ENCODE measurements around the gene RPAP2.
"Not testable (repeated sequence)": the region's sequence is repeated elsewhere in the genome, so short reads cannot be mapped to it uniquely, and the experiment has no call there.

RPAP2 gene

DNA sequence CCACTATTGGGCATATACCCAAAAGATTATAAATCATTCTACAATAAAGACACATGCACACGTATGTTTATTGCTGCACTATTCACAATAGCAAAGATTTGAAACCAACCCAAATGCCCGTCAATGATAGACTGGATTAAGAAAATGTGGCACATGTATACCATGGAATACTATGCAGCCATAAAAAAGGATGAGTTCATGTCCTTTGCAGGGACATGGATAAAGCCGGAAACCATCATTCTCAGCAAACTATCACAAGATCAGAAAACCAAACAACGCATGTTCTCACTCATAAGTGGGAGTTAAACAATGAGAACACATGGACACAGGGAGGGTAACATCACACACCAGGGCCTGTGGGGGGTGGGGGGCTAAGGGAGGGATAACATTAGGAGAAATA, 95.1 kb downstream of the RPAP2 start:
- not testable (repeated sequence) for DNase-seq

DNA sequence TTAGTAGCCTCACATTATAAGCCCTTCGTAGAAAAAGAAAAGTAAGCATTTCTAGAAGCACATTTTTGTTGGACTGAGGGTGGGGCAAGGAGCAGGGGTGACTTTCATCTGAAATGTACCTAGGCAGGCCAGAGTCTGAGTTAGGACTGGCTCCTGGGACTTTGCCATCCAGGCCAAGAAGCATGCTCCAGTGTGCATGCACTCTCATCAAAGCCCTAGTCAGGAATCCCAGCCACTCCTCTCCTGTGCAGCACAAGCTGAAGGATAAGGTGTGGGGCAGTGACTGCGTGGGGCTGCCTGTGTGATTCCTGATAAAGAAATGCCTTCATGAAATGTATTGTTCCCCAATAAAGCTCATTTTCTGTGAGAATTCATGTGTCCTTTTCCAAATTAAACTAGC, 99.7 kb downstream of the RPAP2 start:
- no peak for DNase-seq

DNA sequence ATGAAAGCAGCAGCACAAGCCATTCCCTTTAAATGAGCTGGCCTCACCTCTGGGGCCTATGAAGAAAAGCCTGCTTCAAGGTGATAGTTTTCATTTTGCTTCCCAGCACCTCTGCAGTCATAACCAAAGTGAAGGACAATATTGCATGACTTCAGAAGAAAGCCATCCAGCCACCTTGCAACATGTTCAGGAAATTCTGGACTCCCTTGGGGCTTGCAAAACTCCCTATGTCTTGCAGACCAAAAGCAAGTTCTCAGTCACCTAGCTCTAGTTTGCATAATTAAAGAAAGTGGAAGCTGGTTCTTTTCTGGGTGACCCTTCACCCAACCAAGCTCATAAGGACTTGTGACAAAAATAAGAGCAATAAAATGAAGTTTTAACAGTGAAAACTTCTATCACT, 100.2 kb downstream of the RPAP2 start:
- DNase-seq, result no peak

DNA sequence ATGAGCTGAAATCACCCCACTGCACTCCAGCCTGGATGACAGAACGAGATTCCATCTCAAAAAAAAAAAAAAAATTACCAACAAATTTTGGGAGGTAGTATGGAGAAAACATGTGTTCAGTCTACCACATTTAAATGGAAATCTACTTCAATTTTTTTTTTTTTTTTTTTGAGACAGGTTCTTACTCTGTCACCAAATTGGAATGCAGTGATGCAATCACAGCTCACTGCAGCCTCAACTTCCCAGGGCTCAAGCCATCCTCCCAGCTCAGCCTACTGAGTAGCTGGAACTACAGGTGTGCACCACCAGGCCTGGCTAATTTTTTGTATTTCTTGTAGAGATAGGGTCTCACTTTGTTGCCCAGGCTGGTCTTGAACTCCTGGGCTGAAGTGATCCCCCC, 105.8 kb downstream of the RPAP2 start:
- no peak for DNase-seq

DNA sequence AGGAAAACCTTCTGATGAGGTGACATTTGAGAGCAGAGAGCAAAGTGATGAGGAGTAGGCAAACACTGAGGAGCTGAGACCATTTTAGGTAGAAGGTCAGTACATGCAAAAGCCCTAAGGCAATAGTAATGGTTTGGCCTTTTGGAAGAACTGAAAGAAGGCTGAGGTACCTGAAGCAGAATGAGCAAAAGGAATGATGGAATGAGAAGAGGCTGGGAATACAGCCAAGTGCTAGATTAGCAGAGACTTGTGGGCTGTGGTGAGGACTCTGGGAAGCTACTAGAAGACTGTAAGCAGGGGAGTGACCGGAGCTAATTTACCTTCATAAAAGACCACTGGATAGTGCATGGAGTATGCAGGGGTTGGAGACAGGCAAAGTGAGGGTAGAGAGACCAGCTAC, 110.0 kb downstream of the RPAP2 start:
- no peak for DNase-seq

DNA sequence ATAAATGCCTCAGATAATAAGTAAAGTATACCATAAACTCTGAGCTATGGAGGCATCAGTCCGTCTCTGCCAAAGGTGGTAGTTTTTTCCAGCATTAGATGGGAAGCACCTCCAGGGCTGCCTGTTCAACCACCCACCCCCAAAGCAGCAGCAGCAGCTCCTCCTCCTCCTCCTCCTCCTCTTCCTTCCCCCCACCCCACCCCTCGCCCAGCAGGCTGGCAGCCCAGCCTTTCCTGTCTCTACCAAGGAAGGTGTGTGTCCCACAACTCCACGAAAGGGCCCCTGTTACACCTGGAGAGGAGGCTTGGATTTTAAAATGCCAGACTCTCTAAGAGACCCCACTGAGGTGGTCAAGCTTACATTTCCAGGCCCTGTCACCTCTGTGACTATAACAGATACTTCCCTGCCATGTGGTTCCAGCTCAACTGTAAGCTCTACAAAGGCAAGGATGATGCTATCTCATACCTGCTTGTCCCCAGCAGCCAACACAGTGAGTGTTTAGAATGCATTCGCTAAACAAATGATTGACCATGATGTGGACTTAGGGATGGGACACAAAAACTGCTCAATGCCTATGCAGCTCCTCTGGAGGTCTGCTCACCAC, 111.2 kb downstream of the RPAP2 start:
- DNase-seq, result no peak

DNA sequence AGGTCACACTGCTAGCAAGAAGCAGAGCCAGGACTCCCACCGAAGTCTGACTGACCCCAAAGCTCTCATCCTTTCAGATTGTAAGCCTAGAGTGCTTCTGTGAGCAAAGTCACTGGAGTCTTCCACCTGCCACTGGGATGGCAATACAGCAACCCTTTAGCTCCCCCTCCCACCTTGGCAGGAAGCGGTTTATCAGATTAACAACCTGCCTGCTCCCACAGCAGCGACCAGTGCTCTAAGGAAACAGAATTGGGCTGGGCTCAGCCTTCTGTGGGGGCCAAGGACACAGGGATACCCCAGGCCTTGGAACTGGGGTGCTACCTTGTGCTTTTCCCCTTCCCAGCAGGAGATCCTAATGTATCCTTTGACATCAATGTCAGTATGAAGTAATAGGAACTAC, 111.8 kb downstream of the RPAP2 start:
- no peak for DNase-seq

DNA sequence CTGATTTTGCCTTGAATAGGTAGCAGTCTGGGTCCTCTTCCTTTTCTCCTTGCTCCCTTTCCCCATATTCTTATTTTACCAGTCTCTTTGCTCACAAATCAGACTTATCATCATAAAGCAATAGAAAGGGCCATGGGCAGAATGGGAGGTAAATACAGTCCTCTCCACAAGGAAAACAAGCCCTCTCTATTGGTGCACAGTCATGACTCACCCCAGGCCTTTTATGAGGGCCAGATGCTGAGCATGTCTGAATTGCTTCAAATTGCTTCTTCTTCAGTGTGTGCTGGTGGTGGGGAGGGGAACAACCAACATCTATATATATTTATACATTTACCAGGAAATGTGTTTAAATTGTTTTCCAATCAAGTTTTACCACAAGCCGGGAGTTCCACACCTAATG, 112.7 kb downstream of the RPAP2 start:
- DNase-seq, result no peak

DNA sequence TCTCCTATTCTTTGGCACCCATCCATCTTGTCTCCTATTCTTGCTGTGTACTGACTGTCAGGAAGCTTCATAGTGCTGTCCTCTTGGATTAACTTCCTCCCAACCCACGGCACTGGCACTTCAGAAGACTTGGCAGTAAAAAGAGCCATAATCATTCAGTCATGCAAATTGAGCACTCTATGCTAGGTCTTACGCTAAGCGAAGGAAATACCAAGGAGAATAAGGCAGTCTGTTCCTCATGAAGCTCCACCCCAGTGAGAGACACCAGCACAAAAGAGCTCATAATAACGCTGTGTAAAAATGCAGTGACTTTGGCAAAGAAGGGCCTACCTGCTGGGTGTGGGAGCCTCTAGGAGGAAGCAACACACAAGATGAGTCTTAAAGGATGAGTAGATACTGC, 120.8 kb downstream of the RPAP2 start:
- DNase-seq, result no peak

DNA sequence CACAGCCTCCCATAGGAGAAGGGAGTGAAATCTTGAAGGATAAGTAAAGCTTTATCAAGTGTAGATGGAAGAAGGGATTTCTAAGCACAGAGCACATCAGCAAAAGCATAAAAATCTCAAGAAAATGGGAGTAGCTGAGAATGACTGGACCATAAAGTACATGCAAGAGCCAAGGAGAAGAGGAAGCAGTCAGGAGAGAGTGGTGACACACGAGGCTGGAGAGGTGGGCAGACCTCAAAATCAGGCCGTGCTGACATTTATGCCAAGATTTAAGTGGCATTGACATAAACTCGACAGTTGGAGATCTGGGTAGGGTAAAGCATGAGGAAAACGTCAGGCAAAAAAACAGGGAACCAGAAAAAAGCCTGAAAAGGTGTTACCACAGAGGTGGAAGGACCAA, 125.5 kb downstream of the RPAP2 start:
- no peak for DNase-seq

DNA sequence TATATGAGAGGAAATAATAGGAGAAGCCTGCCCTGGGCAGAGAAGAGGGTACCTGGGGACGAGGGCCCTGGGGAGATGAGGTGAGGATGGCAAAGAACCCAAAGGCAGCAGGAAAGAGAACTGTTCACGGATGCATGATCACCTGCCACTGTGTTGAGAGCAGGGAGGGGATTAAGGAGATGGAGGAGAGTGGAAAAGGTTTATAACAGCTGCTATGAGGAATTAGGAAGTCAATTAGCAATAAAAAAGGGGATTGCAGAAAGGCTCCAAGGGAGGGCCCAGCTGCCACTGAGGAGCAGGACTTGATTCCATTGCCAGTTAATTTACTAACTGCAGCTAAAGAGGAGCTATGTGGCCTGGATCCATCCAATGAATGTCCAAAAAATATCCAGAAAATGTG, 126.8 kb downstream of the RPAP2 start:
- no peak for DNase-seq

DNA sequence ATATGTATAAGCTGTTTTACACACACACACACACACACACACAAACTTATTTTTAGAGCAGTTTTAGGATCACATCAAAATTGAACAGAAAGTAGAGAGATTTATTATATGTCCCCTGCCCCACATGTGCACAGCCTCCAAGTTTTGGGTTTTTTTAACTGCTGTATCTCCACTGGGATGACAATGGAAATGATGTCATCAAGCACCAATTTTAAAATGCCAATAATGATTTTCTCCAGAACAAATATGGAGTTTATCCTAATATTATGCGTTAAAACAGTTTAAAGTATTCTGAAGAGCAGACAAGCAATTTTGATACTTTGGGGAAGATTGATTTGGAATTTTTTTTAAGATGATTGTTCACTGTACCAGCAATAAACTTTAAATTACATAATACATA, 131.2 kb downstream of the RPAP2 start:
- no peak for DNase-seq

DNA sequence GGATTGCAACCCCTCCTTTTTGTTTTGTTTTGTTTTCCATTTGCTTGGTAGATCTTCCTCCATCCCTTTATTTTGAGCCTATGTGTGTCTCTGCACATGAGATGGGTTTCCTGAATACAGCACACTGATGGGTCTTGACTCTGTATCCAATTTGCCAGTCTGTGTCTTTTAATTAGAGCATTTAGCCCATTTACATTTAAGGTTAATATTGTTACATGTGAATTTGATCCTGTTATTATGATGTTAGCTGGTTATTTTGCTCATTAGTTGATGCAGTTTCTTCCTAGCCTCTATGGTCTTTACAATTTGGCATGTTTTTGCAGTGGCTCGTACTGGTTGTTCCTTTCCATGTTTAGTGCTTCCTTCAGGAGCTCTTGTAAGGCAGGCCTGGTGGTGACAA, 135.7 kb downstream of the RPAP2 start:
- DNase-seq, result not testable (repeated sequence)

DNA sequence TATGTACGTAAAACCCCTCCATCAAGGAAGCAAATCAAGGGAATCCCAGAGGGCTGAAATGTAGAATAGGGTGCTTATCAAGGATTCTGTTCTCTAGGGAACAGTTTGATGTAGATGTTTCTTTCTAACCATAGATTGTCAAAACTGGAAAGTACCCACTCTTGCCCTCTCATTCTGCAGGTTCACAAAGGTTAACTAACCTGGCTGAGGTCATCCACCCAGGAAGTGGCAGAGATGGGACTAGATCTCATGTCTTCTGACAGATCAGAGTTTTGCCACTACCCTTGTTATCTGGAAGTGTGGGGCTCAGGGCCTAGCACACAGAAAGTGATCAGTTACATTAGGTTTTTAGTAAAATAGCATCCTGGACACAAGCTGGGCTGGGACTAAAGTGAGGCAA, 140.4 kb downstream of the RPAP2 start:
- DNase-seq, result no peak

DNA sequence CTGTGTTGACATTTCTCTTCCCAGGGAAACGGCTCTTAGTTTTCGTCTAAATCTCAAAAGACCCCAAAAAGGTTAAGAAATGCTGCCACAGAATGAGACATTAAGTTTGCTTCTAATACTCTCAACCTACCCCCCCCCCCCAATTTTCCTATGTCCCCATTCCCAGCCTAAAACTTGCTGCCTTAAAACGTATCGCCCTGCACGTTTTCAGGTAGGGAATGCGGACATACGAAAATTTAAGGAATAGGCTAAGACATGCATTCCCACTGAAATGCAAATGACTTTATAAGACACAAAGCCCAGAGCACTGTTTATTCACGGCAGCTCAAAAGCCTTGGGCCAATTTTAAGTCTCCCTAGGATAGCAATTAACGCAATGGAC, 142.4 kb downstream of the RPAP2 start:
- no peak for DNase-seq

DNA sequence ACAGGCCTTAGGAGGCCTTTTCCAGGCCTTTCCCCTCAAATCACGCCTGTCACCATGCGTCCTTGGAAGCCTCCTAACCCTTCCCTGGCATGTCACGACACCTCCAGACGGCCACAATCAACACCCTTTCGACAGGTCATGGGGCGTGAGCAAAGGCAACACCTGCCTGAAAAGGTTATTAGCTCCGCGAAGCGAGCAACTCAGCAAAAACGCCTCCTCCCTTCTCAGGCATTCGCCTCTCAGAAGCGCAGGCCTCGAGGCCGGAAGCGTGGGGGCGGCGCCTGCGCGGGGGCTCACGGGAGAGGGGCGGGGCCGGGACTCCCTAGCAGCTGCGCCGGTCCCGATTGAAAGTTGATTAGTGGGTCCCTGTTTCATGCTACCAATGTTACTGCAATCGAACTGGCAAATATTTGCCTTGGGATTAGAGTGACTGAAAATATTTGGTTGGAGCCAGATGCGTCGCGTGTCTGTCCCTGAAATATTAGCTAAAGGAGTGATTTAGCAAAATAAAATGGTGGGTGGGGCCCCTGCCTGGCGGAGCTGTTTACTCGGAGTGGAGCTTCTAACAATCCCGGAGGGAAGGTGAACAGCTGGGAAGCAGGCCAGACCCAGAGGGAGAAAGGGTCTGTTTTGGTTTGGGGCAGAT, 143.0 kb downstream of the RPAP2 start:
- no peak for DNase-seq

DNA sequence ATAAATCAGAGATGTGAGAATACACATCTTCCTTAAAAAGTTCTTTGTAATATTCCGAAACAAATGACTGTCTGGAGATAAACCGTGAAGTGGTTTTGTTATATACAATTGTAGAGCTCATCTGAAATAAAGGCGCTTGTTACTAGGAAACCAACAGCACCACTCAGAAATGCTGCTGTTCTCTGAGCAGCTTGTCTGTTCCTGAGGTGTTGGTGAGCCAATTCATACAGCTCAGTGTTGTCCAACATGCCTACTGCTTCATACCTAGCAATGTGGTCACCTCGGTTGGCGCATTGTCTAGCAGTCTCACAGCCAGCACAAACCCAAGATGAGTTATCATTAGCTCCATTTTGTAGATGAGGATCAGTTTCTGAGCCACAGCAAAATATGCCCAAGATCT, 143.5 kb downstream of the RPAP2 start:
- DNase-seq, result no peak

DNA sequence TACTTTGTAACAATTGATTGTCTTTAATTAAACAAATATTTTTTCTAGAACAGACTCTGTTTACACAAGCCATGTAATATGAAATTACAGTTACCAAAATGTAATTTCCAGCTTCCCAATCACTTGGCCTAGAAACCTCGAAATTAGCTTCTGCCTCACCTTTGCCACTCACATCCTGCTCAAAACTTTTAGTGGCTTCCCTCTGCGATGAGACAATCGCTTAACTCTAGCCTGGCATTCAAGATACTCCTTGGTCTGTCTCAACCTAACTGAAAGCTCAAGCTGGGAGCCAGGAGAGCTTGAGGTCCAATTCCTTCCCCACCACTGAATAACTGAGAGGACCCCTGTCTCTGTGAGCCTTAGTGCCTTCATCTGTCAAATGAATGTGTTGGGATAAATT, 145.0 kb downstream of the RPAP2 start:
- DNase-seq, result no peak

DNA sequence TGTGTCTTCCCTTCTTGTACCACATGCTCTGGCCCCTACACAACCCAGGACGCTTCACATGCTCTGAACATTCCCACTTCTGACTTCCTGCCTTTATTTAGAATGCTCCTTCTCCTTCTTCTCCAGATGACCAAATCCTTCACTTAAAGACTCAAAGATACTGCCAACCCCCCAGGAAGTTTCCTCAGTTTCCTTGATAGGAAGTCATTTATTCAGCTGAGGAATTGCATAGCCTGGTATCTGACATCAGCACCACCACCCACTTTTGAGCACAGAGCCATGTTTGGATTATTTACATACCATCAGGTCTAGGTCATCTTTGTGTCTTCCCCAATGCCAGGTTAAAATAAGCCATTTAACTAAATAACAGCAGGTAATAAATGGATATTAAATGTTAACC, 145.5 kb downstream of the RPAP2 start:
- no peak for DNase-seq

DNA sequence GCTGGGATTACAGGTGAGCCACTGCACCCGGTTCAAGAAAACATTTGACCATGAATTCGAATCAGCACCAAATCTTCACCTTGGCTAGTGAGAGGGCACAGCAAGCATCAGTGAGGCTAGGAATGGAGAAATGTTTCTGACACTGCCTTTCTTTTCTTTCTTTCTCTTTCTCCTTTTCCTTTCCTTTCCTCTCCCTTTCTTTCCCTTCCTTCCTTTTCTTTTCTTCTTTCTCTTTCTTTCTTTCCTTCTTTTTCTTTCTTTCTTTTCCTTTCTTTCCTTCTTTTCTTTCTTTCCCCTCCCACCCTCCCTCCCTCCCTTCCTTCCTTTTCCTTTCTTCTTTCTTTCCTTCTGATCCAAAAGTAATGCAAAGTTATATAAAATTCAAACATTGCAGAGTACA, 147.0 kb downstream of the RPAP2 start:
- DNase-seq, result no peak

DNA sequence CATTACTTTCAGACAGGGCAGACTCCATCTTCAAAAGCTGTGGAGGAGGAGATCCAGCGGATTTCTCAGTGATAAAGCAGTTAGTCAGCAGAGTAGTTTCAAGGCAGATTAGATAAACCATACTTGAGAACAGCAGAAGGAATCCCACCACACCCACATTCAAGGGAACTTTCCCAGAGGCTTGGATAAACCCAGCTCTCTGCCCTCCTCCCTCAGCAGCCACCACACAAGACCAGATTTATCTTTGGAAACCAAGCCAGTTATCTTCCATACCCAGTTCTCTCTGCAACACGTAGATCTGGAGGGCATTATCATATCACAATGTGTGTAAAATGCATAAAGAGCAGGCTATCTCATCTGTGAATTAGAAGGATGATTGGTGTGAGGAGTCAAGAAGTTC, 147.7 kb downstream of the RPAP2 start:
- no peak for DNase-seq

DNA sequence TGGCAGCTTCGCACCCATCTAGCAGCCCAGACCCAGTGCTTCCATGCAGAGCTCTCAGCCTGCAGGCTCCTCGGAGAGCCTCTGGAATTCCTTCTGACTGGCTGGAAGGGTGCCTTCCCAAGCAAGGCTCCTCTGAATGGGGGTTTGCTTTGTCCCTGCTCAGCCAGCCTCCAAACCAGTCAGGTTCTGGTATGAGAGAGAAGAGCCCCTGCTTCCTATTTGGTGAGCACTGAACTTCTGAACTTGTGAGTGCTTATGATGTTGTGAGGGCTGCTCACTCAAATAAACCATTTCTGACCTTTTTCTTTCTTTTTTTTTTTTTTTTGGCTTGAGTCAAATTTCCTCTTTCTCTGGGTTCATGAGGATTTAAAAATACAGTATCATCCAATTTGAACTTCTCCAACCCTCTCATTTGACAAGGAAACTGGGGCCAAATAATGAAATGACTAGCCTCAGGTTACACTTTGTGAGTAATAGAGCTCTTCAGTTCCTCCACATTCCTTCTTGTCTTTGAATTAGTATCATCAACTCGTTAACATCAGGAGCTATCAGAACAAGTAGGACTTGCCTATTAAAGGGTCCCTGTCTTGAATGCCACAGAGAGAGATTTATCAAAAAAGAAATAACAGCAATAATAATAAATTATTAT, 148.3 kb downstream of the RPAP2 start:
- DNase-seq, result no peak

DNA sequence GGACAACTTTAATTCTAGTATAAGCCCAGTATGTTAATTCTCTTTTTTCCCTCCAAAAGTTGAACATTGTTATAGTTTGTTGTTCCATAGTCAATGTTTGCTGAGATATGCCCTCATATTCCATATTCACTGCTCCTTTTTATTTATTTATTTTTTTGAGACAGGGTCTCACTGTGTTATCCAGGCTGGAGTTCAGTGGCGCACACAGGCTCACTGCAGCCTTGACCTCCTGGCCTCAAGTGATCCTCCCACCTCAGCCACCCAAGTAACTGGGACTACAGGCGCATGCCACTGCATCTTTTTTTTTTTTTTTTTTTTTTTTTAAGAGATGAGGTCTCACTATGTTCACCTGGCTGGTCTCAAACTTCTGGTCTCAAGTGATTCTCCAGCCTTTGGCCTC, 149.1 kb downstream of the RPAP2 start:
- DNase-seq, result no peak
